COR-L47 (cell line): ENCODE data around the gene SCD.
A peak's percentile ranks its signal among the peaks of the same experiment; 100 is the strongest.
"Not testable (repeated sequence)": the region's sequence is repeated elsewhere in the genome, so short reads cannot be mapped to it uniquely, and the experiment has no call there.

Source experiments
- DNase-seq: peaks from one replicate; lab custom pipeline; 2025; lab: John Stamatoyannopoulos, UW

SCD gene

DNA sequence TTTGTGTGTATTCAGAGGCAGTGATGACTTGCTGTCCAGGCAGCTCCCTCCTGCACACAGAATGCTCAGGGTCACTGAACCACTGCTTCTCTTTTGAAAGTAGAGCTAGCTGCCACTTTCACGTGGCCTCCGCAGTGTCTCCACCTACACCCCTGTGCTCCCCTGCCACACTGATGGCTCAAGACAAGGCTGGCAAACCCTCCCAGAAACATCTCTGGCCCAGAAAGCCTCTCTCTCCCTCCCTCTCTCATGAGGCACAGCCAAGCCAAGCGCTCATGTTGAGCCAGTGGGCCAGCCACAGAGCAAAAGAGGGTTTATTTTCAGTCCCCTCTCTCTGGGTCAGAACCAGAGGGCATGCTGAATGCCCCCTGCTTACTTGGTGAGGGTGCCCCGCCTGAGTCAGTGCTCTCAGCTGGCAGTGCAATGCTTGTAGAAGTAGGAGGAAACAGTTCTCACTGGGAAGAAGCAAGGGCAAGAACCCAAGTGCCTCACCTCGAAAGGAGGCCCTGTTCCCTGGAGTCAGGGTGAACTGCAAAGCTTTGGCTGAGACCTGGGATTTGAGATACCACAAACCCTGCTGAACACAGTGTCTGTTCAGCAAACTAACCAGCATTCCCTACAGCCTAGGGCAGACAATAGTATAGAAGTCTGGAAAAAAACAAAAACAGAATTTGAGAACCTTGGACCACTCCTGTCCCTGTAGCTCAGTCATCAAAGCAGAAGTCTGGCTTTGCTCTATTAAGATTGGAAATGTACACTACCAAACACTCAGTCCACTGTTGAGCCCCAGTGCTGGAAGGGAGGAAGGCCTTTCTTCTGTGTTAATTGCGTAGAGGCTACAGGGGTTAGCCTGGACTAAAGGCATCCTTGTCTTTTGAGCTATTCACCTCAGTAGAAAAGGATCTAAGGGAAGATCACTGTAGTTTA is 15.8 kb downstream of the SCD start:
- no peak for DNase-seq

- no peak for DNase-seq
Measured at GRCh38 chr10:100364175-100364574, 17.1 kb downstream of the SCD start.

- DNase-seq: no peak
Measured at GRCh38 chr10:100364735-100365391, 17.8 kb downstream of the SCD start.

DNA sequence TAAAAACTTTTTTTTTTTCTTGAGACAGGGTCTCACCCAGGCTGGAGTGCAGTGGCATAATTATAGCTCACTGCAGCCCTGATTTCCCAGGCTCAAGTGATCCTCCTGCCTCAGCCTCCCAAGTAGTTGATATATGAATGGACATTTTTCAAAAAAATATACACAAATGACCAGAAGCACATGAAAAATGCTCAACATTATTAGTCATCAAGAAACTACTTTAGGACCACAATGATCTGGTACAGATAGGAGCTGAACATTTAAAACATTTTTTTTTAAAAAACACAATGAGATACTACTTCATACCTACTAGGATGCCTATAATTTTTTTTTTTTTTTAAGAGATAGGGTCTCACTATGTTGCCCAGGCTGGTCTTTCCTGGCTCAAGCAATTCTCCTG is 21.7 kb downstream of the SCD start:
- no peak for DNase-seq

DNA sequence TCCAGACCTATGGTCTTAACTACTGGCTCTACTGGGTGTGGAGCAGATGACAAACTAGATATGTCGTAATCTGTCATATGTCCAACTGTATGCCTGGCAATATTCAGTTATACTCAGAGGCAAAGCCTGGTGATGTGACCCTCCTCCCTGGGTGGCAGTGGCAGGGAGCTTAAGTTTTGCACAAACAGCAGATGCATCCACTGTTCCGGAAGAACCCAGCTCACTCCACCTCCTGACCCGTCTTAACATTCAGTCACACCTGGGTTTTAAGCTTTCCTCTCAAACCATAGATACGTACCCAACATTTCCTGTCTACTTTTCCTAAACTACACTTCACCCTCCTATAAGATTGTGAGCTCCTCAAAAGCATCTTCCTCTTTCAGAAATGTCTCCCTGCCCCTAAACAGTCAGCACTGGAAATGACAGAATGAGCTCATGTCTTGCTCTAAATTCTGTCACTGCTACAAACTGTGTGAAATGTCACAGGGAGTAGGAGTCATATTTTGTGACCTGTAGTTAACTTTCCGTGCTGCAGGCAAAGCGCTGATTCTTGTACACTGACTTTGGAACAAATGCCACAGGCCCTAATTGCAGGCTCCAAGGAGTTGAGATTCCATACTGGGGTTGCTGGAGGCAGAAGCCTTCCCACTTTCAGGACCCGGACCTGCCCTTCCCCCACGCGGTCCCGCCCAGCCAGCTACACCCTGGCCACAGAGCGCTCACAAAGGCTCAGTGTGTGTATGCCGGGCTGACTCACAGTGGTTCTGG is 23.9 kb downstream of the SCD start:
- no peak for DNase-seq

- no peak for DNase-seq
Measured at GRCh38 chr10:100371482-100372027, 24.5 kb downstream of the SCD start.

- no peak for DNase-seq
Measured at GRCh38 chr10:100372415-100373297, 25.6 kb downstream of the SCD start.

GRCh38 chr10:100373298-100374199 is 26.5 kb downstream of the SCD start:
- DNase-seq: peak; percentile 74

GRCh38 chr10:100374200-100374655 is 27.2 kb downstream of the SCD start:
- DNase-seq: no peak

DNA sequence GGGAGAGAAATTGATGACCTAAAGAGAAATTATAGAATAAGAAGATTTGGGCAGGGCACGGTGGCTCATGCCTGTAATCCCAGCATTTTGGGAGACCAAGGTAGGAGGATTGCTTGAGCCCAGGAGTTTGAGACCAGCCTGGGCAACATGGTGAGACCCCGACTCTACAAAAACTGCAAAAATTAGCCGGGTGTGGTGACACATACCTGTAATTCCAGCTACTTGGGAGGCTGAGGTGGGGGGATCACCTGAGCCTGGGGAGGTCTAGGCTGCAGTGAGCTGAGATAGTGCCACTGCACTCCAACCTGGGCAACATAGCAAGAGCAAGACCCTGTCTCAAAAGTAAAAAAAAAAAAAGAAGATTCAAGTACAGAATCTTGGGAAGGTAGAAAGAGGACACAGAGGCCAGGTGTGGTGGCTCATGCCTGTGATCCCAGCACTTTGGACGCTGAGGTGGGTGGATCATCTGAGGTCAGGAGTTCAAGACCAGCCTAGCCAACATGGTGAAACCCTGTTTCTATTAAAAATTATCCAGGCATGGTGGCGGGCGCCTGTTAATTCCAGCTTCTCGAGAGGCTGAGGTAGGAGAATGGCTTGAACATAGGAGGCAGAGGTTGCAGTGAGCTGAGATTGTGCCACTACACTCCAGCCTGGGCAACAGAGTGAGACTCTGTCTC is 27.8 kb downstream of the SCD start:
- DNase-seq: not testable (repeated sequence)

GRCh38 chr10:100376656-100377055 is 29.6 kb downstream of the SCD start:
- DNase-seq: not testable (repeated sequence)

- DNase-seq: no peak
Measured at GRCh38 chr10:100377830-100378229, 30.8 kb downstream of the SCD start.

DNA sequence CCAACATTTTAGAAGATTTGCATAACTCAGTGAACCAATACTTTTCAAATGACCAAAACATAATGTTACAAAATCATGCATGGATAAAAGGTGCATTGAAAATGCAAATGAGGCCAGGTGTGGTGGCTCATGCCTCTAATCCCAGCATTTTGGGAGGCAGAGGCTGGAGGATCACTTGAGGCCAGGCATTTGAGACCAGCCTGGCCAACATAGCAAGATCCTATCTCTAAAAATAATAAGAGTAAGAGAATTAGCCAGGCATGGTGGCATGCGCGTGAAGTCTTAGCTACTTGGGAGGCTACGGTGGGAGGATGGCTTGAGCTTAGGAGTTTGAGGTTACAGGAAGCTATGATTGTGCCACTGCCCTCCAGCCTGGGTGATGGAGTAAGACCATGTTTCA is 33.4 kb downstream of the SCD start:
- no peak for DNase-seq

GRCh38 chr10:100382553-100382952 is 35.5 kb downstream of the SCD start:
- DNase-seq: no peak

- DNase-seq: no peak
Measured at GRCh38 chr10:100383251-100383650, 36.2 kb downstream of the SCD start.

- DNase-seq: no peak
Measured at GRCh38 chr10:100391163-100392002, 44.4 kb downstream of the SCD start.

DNA sequence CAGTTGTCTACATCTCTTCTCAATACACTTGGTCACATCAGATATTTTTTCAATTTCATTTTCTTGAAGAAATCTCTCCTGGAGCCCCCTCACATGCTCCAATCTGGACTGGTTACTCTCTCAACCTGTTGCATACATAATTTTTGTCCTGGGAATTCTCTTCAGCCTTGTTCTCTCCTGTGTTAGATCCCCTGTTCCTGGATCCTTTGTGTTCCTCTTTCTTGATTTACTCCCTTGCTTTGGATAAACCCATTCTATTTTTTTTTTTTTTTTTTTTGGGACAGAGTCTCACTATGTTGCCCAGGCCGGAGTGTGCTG is 45.6 kb downstream of the SCD start:
- DNase-seq: no peak

- no peak for DNase-seq
Measured at GRCh38 chr10:100395626-100396025, 48.6 kb downstream of the SCD start.

- no peak for DNase-seq
Measured at GRCh38 chr10:100396605-100397004, 49.6 kb downstream of the SCD start.
